NCI-H748 (cell line): Measurements from ENCODE around the gene RLIM.

Source experiments
- DNase-seq: peaks from one replicate; lab custom pipeline; 2025; ENCODE audit not compliant: unreplicated experiment; lab: John Stamatoyannopoulos, UW

RLIM gene

DNA sequence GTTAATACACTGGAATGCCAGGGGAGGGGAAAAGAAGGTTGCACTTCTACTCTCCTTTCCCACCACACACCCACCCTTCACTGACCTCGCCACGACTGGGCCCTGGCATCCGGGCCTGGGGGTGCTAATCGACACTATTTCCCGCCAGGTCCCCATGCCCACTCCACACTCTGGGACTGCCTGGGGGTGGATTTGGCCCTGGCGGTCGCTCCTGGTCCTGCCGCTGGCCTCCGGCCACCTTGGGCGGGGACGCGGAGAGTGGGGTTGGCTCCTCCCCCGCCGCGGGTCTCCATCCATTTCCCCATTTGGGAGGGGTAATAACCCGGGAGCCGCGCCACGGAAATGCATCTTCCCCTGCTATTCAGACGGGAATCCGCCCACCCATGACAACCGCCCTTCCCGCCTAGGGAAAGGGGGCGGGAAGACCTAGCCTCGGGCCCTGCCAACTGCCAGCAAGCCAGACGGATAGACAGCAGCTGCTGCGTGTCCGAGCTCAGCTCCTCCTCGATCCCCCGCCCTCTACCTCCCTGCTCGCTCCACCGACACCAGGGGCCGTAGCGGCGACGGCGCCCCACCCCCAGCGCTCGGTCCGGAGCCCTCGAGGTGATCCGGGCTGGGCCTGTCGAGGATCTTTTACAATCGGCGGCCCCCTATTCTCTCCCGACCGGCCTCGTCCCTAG is 78.1 kb downstream of the RLIM start:
- peak; percentile 94 for DNase-seq

DNA sequence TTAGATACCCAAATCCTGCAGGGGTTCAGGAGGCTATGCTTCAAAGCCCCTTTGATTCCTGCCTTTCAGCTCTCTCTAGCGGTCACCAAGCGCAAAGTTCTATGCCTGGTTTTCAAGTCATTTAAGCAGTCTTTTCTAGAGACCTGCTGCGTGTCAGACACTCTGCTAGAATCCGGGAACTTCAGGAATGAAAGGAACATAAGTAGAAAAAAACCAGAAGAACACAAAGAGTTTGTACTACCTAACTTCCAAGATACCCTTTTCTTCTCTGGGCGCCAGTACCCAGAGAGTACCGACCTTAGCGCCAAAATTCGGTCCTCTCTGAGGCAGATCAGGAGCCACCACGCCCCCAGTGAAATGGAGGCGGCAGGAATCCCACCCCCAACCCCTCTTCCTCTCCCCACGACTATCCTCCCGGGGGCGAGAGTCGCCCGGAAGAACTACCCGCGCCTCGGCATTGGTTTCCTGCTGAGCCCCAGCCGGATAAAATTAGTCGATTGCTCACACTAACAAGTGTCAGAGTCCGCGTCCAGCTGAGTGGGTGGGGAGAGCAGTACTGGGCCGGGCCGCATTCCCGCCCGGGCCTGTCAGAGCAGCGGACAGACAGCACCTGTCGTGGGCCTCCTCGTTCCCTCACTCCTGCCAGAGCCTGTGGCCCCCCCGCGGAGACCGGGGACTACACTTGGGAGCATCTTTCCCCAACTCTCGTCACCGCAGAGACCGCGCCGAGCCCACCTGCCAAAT is 78.8 kb downstream of the RLIM start:
- DNase-seq, result peak; percentile 73
